HCT116 (cell line): ENCODE measurements around the gene PMEPA1. TPM values are rescaled to one million over a fixed set of nuclear protein-coding genes. Genes with fewer than 3 reads are reported as not detected.

Experiments used
- ATAC-seq: fragments of 200-7000 bp; cut with Tn5 transposase; 2 replicates; pipeline ENCODE4 v1.9.1; 2020; ENCODE audit warnings: mild to moderate bottlenecking, moderate library complexity
- BruUV-seq: library from RNA; stranded (reverse); fragments of 400-500 nt; replicated peaks from 2 replicates; lab custom pipeline; 2021; lab: Mats Ljungman, UMichigan
- CTCF ChIA-PET: fragments of 300-600 bp; sonication (Branson Sonifier 250); formaldehyde crosslinking; loops from one replicate; lab custom pipeline; 2021; ENCODE audit warnings: antibody characterized with exemption; lab: Charles Lee
- POLR2A ChIA-PET: fragments of 300-600, 350-600 bp; sonication (Branson Sonifier 250); formaldehyde crosslinking; loops from one replicate; lab custom pipeline; 2021; ENCODE audit warnings: antibody characterized with exemption; lab: Charles Lee
- RAD21 ChIA-PET, 2 experiments: fragments of 300-600 bp; sonication (Branson Sonifier 250); formaldehyde crosslinking; loops; one replicate each; lab custom pipeline; 2023; ENCODE audit warnings: low total read pairs in 2 of 2; ENCODE audit not compliant: uncharacterized antibody in 2 of 2, unreplicated experiment in 2 of 2, low non-redundant PET in 1 of 2; lab: Charles Lee
- DNase-seq: peaks from one replicate; pipeline ENCODE4 v3.0.0-alpha.2; 2010; ENCODE audit warnings: low read depth, low spot score
- H2AFZ ChIP-seq: fragments of 200-600 bp; shearing (Covaris generic), sonication (generic); 2 replicates; pipeline ENCODE4 v1.6.1; 2017; ENCODE audit warnings: low read depth, mixed run types, mixed read lengths, antibody characterized with exemption, low read length; ENCODE audit not compliant: poor library complexity, severe bottlenecking
- H3K27ac ChIP-seq: 2 replicates; pipeline ENCODE4 v1.5.1; 2012; ENCODE audit warnings: low read depth, low read length
- H3K27me3 ChIP-seq: fragments of 200-600 bp; sonication (generic); 2 replicates; pipeline ENCODE4 v1.6.1; 2016; ENCODE audit warnings: mixed run types, low read length, mixed read lengths; ENCODE audit not compliant: insufficient read depth
- H3K36me3 ChIP-seq, 2 experiments: fragments of 200-500 bp in 1 of 2; fragments of 200-600 bp in 1 of 2; sonication (Bioruptor generic) in 1 of 2; sonication (generic) in 1 of 2; 2 replicates each; pipeline versions ENCODE4 v1.5.1 to v1.6.1; 2014 to 2016; ENCODE audit warnings: low read length in 2 of 2, inconsistent platforms in 1 of 2, mixed read lengths in 1 of 2, mixed run types in 1 of 2; ENCODE audit not compliant: insufficient read depth in 2 of 2, control insufficient read depth in 1 of 2
- H3K4me1 ChIP-seq, 2 experiments: fragments of 200-600 bp in 1 of 2; sonication (generic) in 1 of 2; 2 replicates each; pipeline versions ENCODE4 v1.5.1 to v1.6.1; 2012 to 2017; ENCODE audit warnings: low read length in 2 of 2, inconsistent platforms in 1 of 2, mild to moderate bottlenecking in 1 of 2, mixed read lengths in 1 of 2, mixed run types in 1 of 2, moderate library complexity in 1 of 2; ENCODE audit not compliant: insufficient read depth in 2 of 2, control insufficient read depth in 1 of 2
- H3K4me2 ChIP-seq: fragments of 200-600 bp; sonication (generic); 2 replicates; pipeline ENCODE4 v1.6.1; 2017; ENCODE audit warnings: mixed run types, low read length, mixed read lengths
- H3K4me3 ChIP-seq, 2 experiments: fragments of 200-600 bp in 1 of 2; sonication (generic) in 1 of 2; replicated peaks in 1 of 2; 2 replicates each; pipeline ENCODE4 v1.5.1; 2011 to 2016; ENCODE audit warnings: low read length in 2 of 2, control low read depth in 1 of 2, low read depth in 1 of 2, mild to moderate bottlenecking in 1 of 2, mixed read lengths in 1 of 2, mixed run types in 1 of 2
- H3K79me2 ChIP-seq: fragments of 200-600 bp; sonication (generic); 2 replicates; pipeline ENCODE4 v1.6.1; 2017; ENCODE audit warnings: mild to moderate bottlenecking, mixed run types, low read length, moderate library complexity, mixed read lengths; ENCODE audit not compliant: insufficient read depth
- H3K9ac ChIP-seq: fragments of 200-600 bp; sonication (generic); 2 replicates; pipeline ENCODE4 v1.6.1; 2016; ENCODE audit warnings: low read length, mixed read lengths
- H3K9me2 ChIP-seq: fragments of 200-600 bp; sonication (generic), shearing (Covaris generic); 2 replicates; pipeline ENCODE4 v1.6.1; 2017; ENCODE audit warnings: mixed run types, mild to moderate bottlenecking, moderate library complexity; ENCODE audit not compliant: insufficient read depth
- H3K9me3 ChIP-seq, 2 experiments: fragments of 200-500 bp in 1 of 2; fragments of 200-600 bp in 1 of 2; sonication (Bioruptor generic) in 1 of 2; sonication (generic) in 1 of 2; 2 replicates each; pipeline ENCODE4 v1.6.1; 2014 to 2017; ENCODE audit warnings: low read length in 2 of 2, mixed read lengths in 2 of 2, inconsistent platforms in 1 of 2, low read depth in 1 of 2, mild to moderate bottlenecking in 1 of 2, mixed run types in 1 of 2, moderate library complexity in 1 of 2; ENCODE audit not compliant: control insufficient read depth in 1 of 2, insufficient read depth in 1 of 2
- H4K20me1 ChIP-seq: fragments of 200-600 bp; sonication (generic), shearing (Covaris generic); 2 replicates; pipeline ENCODE4 v1.6.1; 2017; ENCODE audit warnings: mixed run types, mild to moderate bottlenecking, moderate library complexity; ENCODE audit not compliant: insufficient read depth
- CBX3 ChIP-seq: IDR thresholded peaks from 2 replicates; pipeline ENCODE4 v1.6.1; 2012; ENCODE audit warnings: low read depth
- CEBPB ChIP-seq: IDR thresholded peaks from 2 replicates; pipeline ENCODE4 v1.6.1; 2012; ENCODE audit warnings: low read depth
- CTCF ChIP-seq, 3 experiments: fragments of 200-600 bp in 1 of 3; sonication (generic) in 1 of 3; IDR thresholded peaks in 2 of 3; conservative IDR thresholded peaks in 1 of 3; 2 replicates each; pipeline ENCODE4 v1.5.1; 2012 to 2017; ENCODE audit warnings: low read depth in 2 of 3, low read length in 2 of 3, antibody characterized with exemption in 1 of 3, borderline replicate concordance in 1 of 3, control low read depth in 1 of 3, mild to moderate bottlenecking in 1 of 3, mixed read lengths in 1 of 3, mixed run types in 1 of 3, moderate library complexity in 1 of 3; ENCODE audit not compliant: insufficient read depth in 1 of 3
- EGR1 ChIP-seq: IDR thresholded peaks from 2 replicates; pipeline ENCODE4 v1.6.1; 2012; ENCODE audit warnings: low read depth
- ELF1 ChIP-seq: IDR thresholded peaks from 2 replicates; pipeline ENCODE4 v1.6.1; 2012; ENCODE audit warnings: low read depth, borderline replicate concordance
- FOSL1 ChIP-seq: IDR thresholded peaks from 2 replicates; pipeline ENCODE4 v1.6.1; 2012; ENCODE audit warnings: low read depth
- JUND ChIP-seq: IDR thresholded peaks from 2 replicates; pipeline ENCODE4 v1.6.1; 2012
- MAX ChIP-seq: IDR thresholded peaks from 2 replicates; pipeline ENCODE4 v1.6.1; 2012
- POLR2A ChIP-seq: IDR thresholded peaks from 2 replicates; pipeline ENCODE4 v1.7.0; 2011; ENCODE audit warnings: borderline replicate concordance; ENCODE audit not compliant: insufficient read depth, insufficient read length; ENCODE audit errors: extremely low read depth
- RAD21 ChIP-seq: IDR thresholded peaks from 2 replicates; pipeline ENCODE4 v1.6.1; 2012; ENCODE audit warnings: low read depth, mild to moderate bottlenecking
- REST ChIP-seq: IDR thresholded peaks from 2 replicates; pipeline ENCODE4 v1.6.1; 2012; ENCODE audit warnings: low read depth
- SIN3A ChIP-seq: IDR thresholded peaks from 2 replicates; pipeline ENCODE4 v1.6.1; 2012; ENCODE audit warnings: low read depth
- SP1 ChIP-seq: IDR thresholded peaks from 2 replicates; pipeline ENCODE4 v1.6.1; 2012; ENCODE audit warnings: low read depth
- TCF7L2 ChIP-seq: IDR thresholded peaks from 2 replicates; pipeline ENCODE4 v1.7.0; 2011; ENCODE audit warnings: borderline replicate concordance, inconsistent platforms; ENCODE audit not compliant: insufficient read depth, insufficient read length; ENCODE audit errors: extremely low read depth
- YY1 ChIP-seq: IDR thresholded peaks from 2 replicates; pipeline ENCODE4 v1.6.1; 2011; ENCODE audit warnings: low read length, low read depth, moderate library complexity, mild to moderate bottlenecking; ENCODE audit not compliant: insufficient replicate concordance; ENCODE audit errors: extremely low read depth
- ZBTB33 ChIP-seq: IDR thresholded peaks from 2 replicates; pipeline ENCODE4 v1.6.1; 2011; ENCODE audit warnings: mild to moderate bottlenecking, low read length, moderate library complexity; ENCODE audit not compliant: insufficient replicate concordance; ENCODE audit errors: extremely low read depth
- ZFX ChIP-seq: fragments of 450-650 bp; IDR thresholded peaks from 2 replicates; pipeline ENCODE4 v1.6.1; 2017
- ZNF274 ChIP-seq: fragments of 200-500 bp; sonication (Bioruptor generic); IDR thresholded peaks from 2 replicates; pipeline ENCODE4 v1.6.1; 2014; ENCODE audit warnings: mild to moderate bottlenecking, low read depth, low read length, inconsistent platforms
- intact Hi-C: fragments of 100-400 bp; cut with micrococcal nuclease; formaldehyde crosslinking; loops from 2 replicates; pipeline ENCODE4 v1.10.0; 2022
- total RNA-seq: library from RNA; stranded (reverse); gene quantifications from one replicate; pipeline ENCODE4 v1.2.1, GENCODE V29; 2021; ENCODE audit not compliant: unreplicated experiment
- TF ChIP-seq, protein P1 (sequence below): IDR thresholded peaks from 2 replicates; pipeline ENCODE4 v1.6.1; 2012

PMEPA1 gene
- total RNA-seq, 1 experiment from 2014 or later, result 0.64 TPM

- H2AFZ ChIP-seq, result no peak overlapping the region
- BruUV-seq, result no TSS peak
Measured at GRCh38 chr20:57630061-57630460, 79.8 kb downstream of the PMEPA1 start.

More at GRCh38 chr20:57630061-57630460, 79.8 kb downstream of the PMEPA1 start:
- intact Hi-C loops, result no loop called here
- no peak for TF ChIP-seq ZNF274
- TF ChIP-seq CBX3, result no peak
- TF ChIP-seq ZFX, result no peak
- no peak for TF ChIP-seq ELF1
- TF ChIP-seq POLR2A, result no peak
- TF ChIP-seq SIN3A, result no peak
- TF ChIP-seq, protein P1, sequence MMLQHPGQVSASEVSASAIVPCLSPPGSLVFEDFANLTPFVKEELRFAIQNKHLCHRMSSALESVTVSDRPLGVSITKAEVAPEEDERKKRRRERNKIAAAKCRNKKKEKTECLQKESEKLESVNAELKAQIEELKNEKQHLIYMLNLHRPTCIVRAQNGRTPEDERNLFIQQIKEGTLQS, result no peak
- TF ChIP-seq YY1, result no peak
- TF ChIP-seq CTCF (IDR thresholded peaks at IDR 0.05 in 2 of 3, conservative IDR thresholded peaks at IDR 0.05 in 1 of 3; ENCODE audit: borderline replicate concordance in 1 of 3, insufficient read depth in 1 of 3, low read depth in 2 of 3, low read length in 2 of 3), result no peak
- TF ChIP-seq ZBTB33, result no peak
- no peak for TF ChIP-seq EGR1
- TF ChIP-seq MAX, result no peak
- TF ChIP-seq JUND, result no peak
- TF ChIP-seq TCF7L2, result no peak
- no peak for TF ChIP-seq RAD21
- no peak for TF ChIP-seq FOSL1
- TF ChIP-seq SP1, result no peak
- no peak for TF ChIP-seq CEBPB
- TF ChIP-seq REST, result no peak
- no peaks in the 10 kb centered on the region for H3K9me3 ChIP-seq
- no peak overlapping the region for H3K4me3 ChIP-seq
- no peak for DNase-seq
- H3K4me1 ChIP-seq, result no peaks in the 10 kb centered on the region
- no peak overlapping the region for H3K9ac ChIP-seq
- H3K36me3 ChIP-seq, result no peaks in the 10 kb centered on the region
- H3K27ac ChIP-seq, result no peak overlapping the region
- H3K27me3 ChIP-seq, result peaks cover 38% of the 10 kb centered on the region
- ChIA-PET CTCF (no interaction called here), RAD21 (no interaction called here), POLR2A (no interaction called here)
- ATAC-seq, result no peak
- H3K4me2 ChIP-seq, result no peak overlapping the region
- no peaks in the 10 kb centered on the region for H4K20me1 ChIP-seq
- no peaks in the 10 kb centered on the region for H3K79me2 ChIP-seq
- no peaks in the 10 kb centered on the region for H3K9me2 ChIP-seq
